ENCODE data around the gene EP400. TPM values are rescaled to one million over a fixed set of nuclear protein-coding genes. Genes with fewer than 3 reads are reported as not detected.
"Not testable (repeated sequence)": the region's sequence is repeated elsewhere in the genome, so short reads cannot be mapped to it uniquely, and the experiment has no call there.

Gene EP400
- total RNA-seq, 6 donors from 2014 or later: 21.7 to 61.8 (median 40.4) TPM

- Histone ChIP-seq H3K36me3 (no peaks in the 10 kb centered on the region), H3K27me3 (no peaks in the 10 kb centered on the region), H3K4me3 (peak overlapping the region; percentile 84 to 100 (median 90)), H3K4me1 (peaks cover 8 to 41% (median 20%) of the 10 kb centered on the region in 4 donors), H3K9me3 (no peaks in the 10 kb centered on the region), H3K27ac (peak overlapping the region; percentile 81 to 88 (median 87))
- peak in 1 of 2 donors; percentile 27 for DNase-seq
- peak in 1 of 2 donors; percentile 54 for ATAC-seq (ENCODE audit: low FRiP score in 2 of 2)
- WGBS, 2 donors: 2% methylated on average over 9 to 28 of the region's 79 CpGs
- no peak for TF ChIP-seq EP300 (IDR thresholded peaks at IDR 0.05)
- TF ChIP-seq POLR2AphosphoS5 (IDR thresholded peaks at IDR 0.05): no peak
- peak in 1 of 4 donors; percentile 2 for TF ChIP-seq POLR2A (IDR thresholded peaks at IDR 0.05)
- TF ChIP-seq CTCF (IDR thresholded peaks at IDR 0.05): no peak
Observed at GRCh38 chr12:131950182-131950913, 606 bp downstream of the EP400 start.

GRCh38 chr12:131953810-131954209, 4.1 kb downstream of the EP400 start:
- H3K27me3 ChIP-seq; DNase-seq; H3K36me3 ChIP-seq; H3K9me3 ChIP-seq; H3K4me3 ChIP-seq; H3K27ac ChIP-seq; ATAC-seq (ENCODE audit: low FRiP score in 2 of 2): not testable (repeated sequence)
- 92 to 96% methylated on average over 9 of the region's 9 CpGs for WGBS, 2 donors
- H3K4me1 ChIP-seq: peaks cover 8 to 39% (median 22%) of the 10 kb centered on the region in 4 donors

- WGBS, 2 donors: 96 to 98% methylated on average over 12 to 13 of the region's 13 CpGs
- not testable (repeated sequence) for H3K36me3 ChIP-seq; H3K27ac ChIP-seq; DNase-seq; ATAC-seq (ENCODE audit: low FRiP score in 2 of 2); H3K9me3 ChIP-seq; H3K27me3 ChIP-seq; H3K4me3 ChIP-seq
- H3K4me1 ChIP-seq: peaks cover 8 to 39% (median 23%) of the 10 kb centered on the region in 4 donors
Observed at GRCh38 chr12:131954460-131954859, 4.7 kb downstream of the EP400 start.

GRCh38 chr12:131959116-131959515, 9.4 kb downstream of the EP400 start:
- TF ChIP-seq POLR2A (IDR thresholded peaks at IDR 0.05) (no peak), POLR2AphosphoS5 (IDR thresholded peaks at IDR 0.05) (no peak), EP300 (IDR thresholded peaks at IDR 0.05) (no peak), CTCF (IDR thresholded peaks at IDR 0.05) (no peak)
- no peaks in the 10 kb centered on the region for H3K27me3 ChIP-seq
- H3K4me3 ChIP-seq: no peak overlapping the region
- peaks cover 0 to 17% (median 7%) of the 10 kb centered on the region in 4 donors for H3K4me1 ChIP-seq
- no peaks in the 10 kb centered on the region for H3K9me3 ChIP-seq
- DNase-seq: no peak
- 78 to 79% methylated on average over 4 of the region's 4 CpGs for WGBS, 2 donors
- peak in 1 of 2 donors; percentile 13 for ATAC-seq (ENCODE audit: low FRiP score in 2 of 2)
- H3K36me3 ChIP-seq: peaks cover 0 to 24% (median 12%) of the 10 kb centered on the region in 4 donors
- no peak overlapping the region for H3K27ac ChIP-seq

- peaks cover 0 to 24% (median 12%) of the 10 kb centered on the region in 4 donors for H3K36me3 ChIP-seq
- WGBS, 2 donors: 87 to 88% methylated on average over 13 to 16 of the region's 16 CpGs
- ATAC-seq (ENCODE audit: low FRiP score in 2 of 2) (peak in 1 of 2 donors; percentile 35), DNase-seq (no peak)
- H3K27me3 ChIP-seq: no peaks in the 10 kb centered on the region
- H3K9me3 ChIP-seq: no peaks in the 10 kb centered on the region
- TF ChIP-seq POLR2A (IDR thresholded peaks at IDR 0.05): no peak
- H3K27ac ChIP-seq: no peak overlapping the region
- H3K4me1 ChIP-seq: peaks cover 0 to 17% (median 9%) of the 10 kb centered on the region in 4 donors
- no peak overlapping the region for H3K4me3 ChIP-seq
Observed at GRCh38 chr12:131959641-131960589, 10.2 kb downstream of the EP400 start.

GRCh38 chr12:131960590-131961325, 11.0 kb downstream of the EP400 start:
- peaks cover 0 to 17% (median 9%) of the 10 kb centered on the region in 4 donors for H3K4me1 ChIP-seq
- H3K9me3 ChIP-seq, DNase-seq, H3K27me3 ChIP-seq, H3K4me3 ChIP-seq, H3K27ac ChIP-seq: not testable (repeated sequence)
- peak in 1 of 2 donors; percentile 11 for ATAC-seq (ENCODE audit: low FRiP score in 2 of 2)
- H3K36me3 ChIP-seq: peaks cover 0 to 24% (median 12%) of the 10 kb centered on the region in 4 donors
- 90 to 94% methylated on average over 3 to 17 of the region's 30 CpGs for WGBS, 2 donors

GRCh38 chr12:131961328-131961727, 11.6 kb downstream of the EP400 start:
- H3K4me3 ChIP-seq, H3K27ac ChIP-seq, H3K9me3 ChIP-seq, DNase-seq, H3K27me3 ChIP-seq: not testable (repeated sequence)
- peak in 1 of 2 donors; percentile 14 for ATAC-seq (ENCODE audit: low FRiP score in 2 of 2)
- Histone ChIP-seq H3K36me3 (peaks cover 0 to 24% (median 12%) of the 10 kb centered on the region in 4 donors), H3K4me1 (peaks cover 0 to 17% (median 9%) of the 10 kb centered on the region in 4 donors)
- 100% methylated on average over 1 of the region's 20 CpGs; no CpG with 5 or more reads in 1 of the 2 donors for WGBS, 2 donors

Data from upper lobe of left lung (tissue), 6 donors.